PFSK-1 (cell line): ENCODE results near the gene TSPAN18.

Experiments used
- FOXP2 ChIP-seq: optimal IDR thresholded peaks from 2 replicates; pipeline ENCODE3; 2011; ENCODE audit warnings: borderline replicate concordance, control low read depth, inconsistent platforms; ENCODE audit not compliant: insufficient read depth; ENCODE audit errors: extremely low read length, extremely low read depth
- POLR2AphosphoS5 ChIP-seq: IDR thresholded peaks from 2 replicates; pipeline ENCODE4 v1.6.1; 2012; ENCODE audit warnings: low read depth, mild to moderate bottlenecking, control low read depth, low read length, moderate library complexity
- REST ChIP-seq, 2 experiments: IDR thresholded peaks; 2 replicates each; pipeline versions ENCODE4 v1.6.1 to v1.8.0; 2011 to 2012; ENCODE audit warnings: low read depth in 2 of 2, low read length in 2 of 2, control low read depth in 1 of 2, inconsistent platforms in 1 of 2, mild to moderate bottlenecking in 1 of 2, moderate library complexity in 1 of 2; ENCODE audit not compliant: insufficient read depth in 1 of 2
- SIN3A ChIP-seq: IDR thresholded peaks from 2 replicates; pipeline ENCODE4 v1.6.1; 2012; ENCODE audit warnings: mild to moderate bottlenecking, low read length, moderate library complexity, borderline replicate concordance; ENCODE audit not compliant: insufficient read depth
- TAF1 ChIP-seq: IDR thresholded peaks from 2 replicates; pipeline ENCODE4 v1.6.1; 2012; ENCODE audit warnings: low read length, control low read depth, borderline replicate concordance; ENCODE audit not compliant: insufficient read depth

The TSPAN18 gene

GRCh38 chr11:44730775-44731174 lies 4.0 kb downstream of the TSPAN18 start:
- TF ChIP-seq FOXP2 (no peak), SIN3A (no peak), REST (IDR thresholded peaks at IDR 0.05; ENCODE audit: insufficient read depth in 1 of 2, low read depth in 2 of 2, low read length in 2 of 2) (no peak), POLR2AphosphoS5 (no peak), TAF1 (no peak)

- TF ChIP-seq POLR2AphosphoS5 (no peak), FOXP2 (no peak), SIN3A (no peak), REST (IDR thresholded peaks at IDR 0.05; ENCODE audit: insufficient read depth in 1 of 2, low read depth in 2 of 2, low read length in 2 of 2) (no peak), TAF1 (no peak)
These were observed 5.1 kb downstream of the TSPAN18 start for GRCh38 chr11:44731685-44732430.

- TF ChIP-seq REST (IDR thresholded peaks at IDR 0.05; ENCODE audit: insufficient read depth in 1 of 2, low read depth in 2 of 2, low read length in 2 of 2) = no peak
- no peak for TF ChIP-seq FOXP2
- no peak for TF ChIP-seq TAF1
- no peak for TF ChIP-seq POLR2AphosphoS5
- TF ChIP-seq SIN3A = no peak
These were observed 5.8 kb downstream of the TSPAN18 start for GRCh38 chr11:44732564-44732963.

GRCh38 chr11:44733877-44734276 lies 7.1 kb downstream of the TSPAN18 start:
- no peak for TF ChIP-seq POLR2AphosphoS5
- TF ChIP-seq SIN3A = no peak
- TF ChIP-seq FOXP2 = no peak
- no peak for TF ChIP-seq TAF1
- TF ChIP-seq REST (IDR thresholded peaks at IDR 0.05; ENCODE audit: insufficient read depth in 1 of 2, low read depth in 2 of 2, low read length in 2 of 2) = no peak
